HEK293 (cell line): ENCODE data around the gene SULF2.

Experiments used
- CTCF ChIA-PET: fragments of 350-600 bp; formaldehyde crosslinking; extraction: SDS; loops from one replicate; lab custom pipeline; 2021; ENCODE audit warnings: antibody characterized with exemption; lab: Yijun Ruan, JAX
- POLR2A ChIA-PET: fragments of 300-600 bp; formaldehyde crosslinking; extraction: SDS; loops from one replicate; lab custom pipeline; 2020; ENCODE audit warnings: antibody characterized with exemption, inconsistent platforms; lab: Yijun Ruan, JAX
- H3K27ac ChIP-seq: fragments of 200-500 bp; sonication (Bioruptor generic); 2 replicates; pipeline ENCODE4 v1.5.1; 2014; ENCODE audit warnings: low read depth, low read length, control low read depth, inconsistent platforms; ENCODE audit errors: extremely low read depth
- H3K36me3 ChIP-seq, 2 experiments: fragments of 200-500 bp in 1 of 2; sonication (Bioruptor generic) in 1 of 2; 1 replicate in 1 of 2; 2 replicates in 1 of 2; pipeline ENCODE4 v1.5.1; 2014 to 2017; ENCODE audit warnings: inconsistent platforms in 2 of 2, low read length in 2 of 2; ENCODE audit not compliant: control insufficient read depth in 2 of 2, insufficient read depth in 1 of 2
- H3K4me1 ChIP-seq: fragments of 200-500 bp; sonication (Bioruptor generic); 2 replicates; pipeline ENCODE4 v1.5.1; 2014; ENCODE audit warnings: mild to moderate bottlenecking, low read length, inconsistent platforms; ENCODE audit not compliant: control insufficient read depth, insufficient read depth
- H3K4me3 ChIP-seq: 2 replicates; pipeline ENCODE4 v1.5.1; 2011; ENCODE audit warnings: low read depth, mild to moderate bottlenecking, control low read depth, low read length, moderate library complexity
- H3K9me3 ChIP-seq: fragments of 200-500 bp; sonication (Bioruptor generic); 2 replicates; pipeline ENCODE4 v1.5.1; 2014; ENCODE audit warnings: low read depth, low read length, inconsistent platforms; ENCODE audit not compliant: control insufficient read depth, insufficient read depth
- AEBP2 ChIP-seq: fragments of 450-650 bp; formaldehyde crosslinking; IDR thresholded peaks from 2 replicates; pipeline ENCODE4 v1.5.1; 2016; ENCODE audit warnings: missing biosample characterization, missing genetic modification characterization, borderline replicate concordance
- HIC1 ChIP-seq: fragments of 450-650 bp; formaldehyde crosslinking; IDR thresholded peaks from 2 replicates; pipeline ENCODE4 v1.5.1; 2016; ENCODE audit warnings: missing biosample characterization, missing genetic modification characterization
- KLF1 ChIP-seq: fragments of 450-650 bp; formaldehyde crosslinking; IDR thresholded peaks from 2 replicates; pipeline ENCODE4 v1.5.1; 2016; ENCODE audit warnings: missing biosample characterization, missing genetic modification characterization
- PATZ1 ChIP-seq: fragments of 450-650 bp; formaldehyde crosslinking; IDR thresholded peaks from 2 replicates; pipeline ENCODE4 v1.5.1; 2016; ENCODE audit warnings: missing biosample characterization, missing genetic modification characterization
- RBAK ChIP-seq: fragments of 450-650 bp; formaldehyde crosslinking; IDR thresholded peaks from 2 replicates; pipeline ENCODE4 v1.5.1; 2016; ENCODE audit warnings: missing biosample characterization, missing genetic modification characterization
- SP2 ChIP-seq: fragments of 450-650 bp; formaldehyde crosslinking; IDR thresholded peaks from 2 replicates; pipeline ENCODE4 v1.5.1; 2016; ENCODE audit warnings: missing biosample characterization, missing genetic modification characterization
- SP3 ChIP-seq: fragments of 450-650 bp; formaldehyde crosslinking; IDR thresholded peaks from 2 replicates; pipeline ENCODE4 v1.5.1; 2016; ENCODE audit warnings: missing biosample characterization, missing genetic modification characterization
- WT1 ChIP-seq: fragments of 450-650 bp; formaldehyde crosslinking; IDR thresholded peaks from 2 replicates; pipeline ENCODE4 v1.5.1; 2016; ENCODE audit warnings: missing biosample characterization, missing genetic modification characterization
- YY2 ChIP-seq: fragments of 450-650 bp; formaldehyde crosslinking; IDR thresholded peaks from 2 replicates; pipeline ENCODE4 v1.5.1; 2016; ENCODE audit warnings: missing biosample characterization, missing genetic modification characterization
- ZFHX2 ChIP-seq: fragments of 450-650 bp; formaldehyde crosslinking; conservative IDR thresholded peaks from 2 replicates; pipeline ENCODE4 v1.5.1; 2016; ENCODE audit warnings: missing biosample characterization, missing genetic modification characterization
- ZNF223 ChIP-seq: fragments of 450-650 bp; formaldehyde crosslinking; IDR thresholded peaks from 2 replicates; pipeline ENCODE4 v1.5.1; 2016; ENCODE audit warnings: missing biosample characterization, missing genetic modification characterization
- ZNF23 ChIP-seq: fragments of 450-650 bp; formaldehyde crosslinking; IDR thresholded peaks from 2 replicates; pipeline ENCODE4 v1.5.1; 2016; ENCODE audit warnings: missing biosample characterization, missing genetic modification characterization, borderline replicate concordance
- ZNF335 ChIP-seq: fragments of 450-650 bp; formaldehyde crosslinking; conservative IDR thresholded peaks from 2 replicates; pipeline ENCODE4 v1.5.1; 2016; ENCODE audit warnings: missing biosample characterization, missing genetic modification characterization
- ZNF37A ChIP-seq: fragments of 450-650 bp; IDR thresholded peaks from 2 replicates; pipeline ENCODE4 v1.5.1; 2018; ENCODE audit warnings: missing biosample characterization, missing genetic modification characterization
- ZNF416 ChIP-seq: fragments of 450-650 bp; formaldehyde crosslinking; IDR thresholded peaks from 2 replicates; pipeline ENCODE4 v1.5.1; 2016; ENCODE audit warnings: missing biosample characterization, missing genetic modification characterization
- ZNF510 ChIP-seq: fragments of 450-650 bp; formaldehyde crosslinking; IDR thresholded peaks from 2 replicates; pipeline ENCODE4 v1.5.1; 2018; ENCODE audit warnings: mild to moderate bottlenecking, missing genetic modification characterization, missing biosample characterization; ENCODE audit not compliant: insufficient replicate concordance
- ZNF514 ChIP-seq: fragments of 450-650 bp; formaldehyde crosslinking; IDR thresholded peaks from 2 replicates; pipeline ENCODE4 v1.5.1; 2016; ENCODE audit warnings: missing biosample characterization, missing genetic modification characterization
- ZNF529 ChIP-seq: fragments of 450-650 bp; formaldehyde crosslinking; IDR thresholded peaks from 2 replicates; pipeline ENCODE4 v1.5.1; 2017; ENCODE audit warnings: missing genetic modification characterization, missing biosample characterization; ENCODE audit not compliant: insufficient replicate concordance
- ZNF544 ChIP-seq: fragments of 450-650 bp; formaldehyde crosslinking; IDR thresholded peaks from 2 replicates; pipeline ENCODE4 v1.5.0; 2017; ENCODE audit warnings: missing biosample characterization, missing genetic modification characterization
- ZNF548 ChIP-seq: fragments of 450-650 bp; formaldehyde crosslinking; IDR thresholded peaks from 2 replicates; pipeline ENCODE4 v1.5.1; 2016; ENCODE audit warnings: missing biosample characterization, missing genetic modification characterization
- ZNF600 ChIP-seq: fragments of 450-650 bp; formaldehyde crosslinking; IDR thresholded peaks from 2 replicates; pipeline ENCODE4 v1.5.1; 2016; ENCODE audit warnings: missing biosample characterization, missing genetic modification characterization
- ZNF629 ChIP-seq: fragments of 450-650 bp; formaldehyde crosslinking; IDR thresholded peaks from 2 replicates; pipeline ENCODE4 v1.5.1; 2017; ENCODE audit warnings: missing biosample characterization, missing genetic modification characterization
- ZNF670 ChIP-seq: fragments of 450-650 bp; formaldehyde crosslinking; IDR thresholded peaks from 2 replicates; pipeline ENCODE4 v1.5.1; 2016; ENCODE audit warnings: missing biosample characterization, missing genetic modification characterization, low read depth

The SULF2 gene

GRCh38 chr20:47672166-47672565 is 113.1 kb downstream of the SULF2 start:
- ChIA-PET POLR2A (no interaction called here), CTCF (no interaction called here)
- no peak for TF ChIP-seq SP2
- no peak for TF ChIP-seq ZNF510 (tag by site-specific recombination)
- no peak for TF ChIP-seq YY2
- TF ChIP-seq WT1 (tag by site-specific recombination), result no peak
- no peak for TF ChIP-seq ZNF629 (tag by site-specific recombination)
- no peak for TF ChIP-seq ZNF514
- Histone ChIP-seq H3K4me1 (no peaks in the 10 kb centered on the region), H3K4me3 (no peak overlapping the region), H3K36me3 (peaks cover 0 to 31% of the 10 kb centered on the region in 2 experiments; a peak in 2 of 3 replicates), H3K27ac (no peak overlapping the region), H3K9me3 (no peaks in the 10 kb centered on the region)

GRCh38 chr20:47670913-47671312 is 114.4 kb downstream of the SULF2 start:
- Histone ChIP-seq H3K4me1 (no peaks in the 10 kb centered on the region), H3K9me3 (no peaks in the 10 kb centered on the region), H3K36me3 (peaks cover 0 to 27% of the 10 kb centered on the region in 2 experiments; a peak in 2 of 3 replicates), H3K4me3 (no peak overlapping the region), H3K27ac (no peak overlapping the region)
- TF ChIP-seq HIC1 (tag by site-specific recombination), result no peak
- TF ChIP-seq ZNF335 (tag by site-specific recombination), result no peak
- no peak for TF ChIP-seq ZNF544 (tag by site-specific recombination)
- TF ChIP-seq ZNF600 (tag by site-specific recombination), result no peak
- no peak for TF ChIP-seq ZNF670
- no peak for TF ChIP-seq ZFHX2 (tag by site-specific recombination)
- TF ChIP-seq RBAK (tag by site-specific recombination), result no peak
- no peak for TF ChIP-seq ZNF548 (tag by site-specific recombination)
- TF ChIP-seq SP3 (tag by site-specific recombination), result no peak
- TF ChIP-seq YY2, result no peak
- no peak for TF ChIP-seq ZNF529
- TF ChIP-seq ZNF223 (tag by site-specific recombination), result no peak
- no peak for TF ChIP-seq KLF1 (tag by site-specific recombination)
- TF ChIP-seq ZNF23 (tag by site-specific recombination), result no peak
- no peak for TF ChIP-seq AEBP2 (tag by site-specific recombination)
- no peak for TF ChIP-seq PATZ1
- TF ChIP-seq ZNF416 (tag by site-specific recombination), result no peak
- TF ChIP-seq ZNF37A (tag by site-specific recombination), result no peak
- ChIA-PET CTCF (no interaction called here), POLR2A (no interaction called here)
